SK-N-SH treated with all-trans-retinoic acid at 6 μM for 48 hours (cell line): ENCODE results near the gene ZNF423.

ENCODE experiments used
- ATAC-seq: fragments of 200-7000 bp; cut with Tn5 transposase; 3 replicates; pipeline ENCODE4 v1.9.1; 2020; ENCODE audit warnings: mild to moderate bottlenecking, moderate library complexity
- ARNTL ChIP-seq: fragments of 450-650 bp; formaldehyde crosslinking; IDR thresholded peaks from 2 replicates; pipeline ENCODE4 v1.5.0; 2020; ENCODE audit warnings: low read depth, mild to moderate bottlenecking, moderate library complexity, borderline replicate concordance
- CSDC2 ChIP-seq: fragments of 250-450 bp; sonication (Bioruptor Pico); IDR thresholded peaks from 2 replicates; pipeline ENCODE4 v1.5.0; 2020; ENCODE audit warnings: mild to moderate bottlenecking, moderate library complexity
- CSRNP3 ChIP-seq: fragments of 250-450 bp; sonication (Bioruptor Pico); IDR thresholded peaks from 2 replicates; pipeline ENCODE4 v1.5.1; 2021; ENCODE audit warnings: mild to moderate bottlenecking, moderate library complexity
- ESRRG ChIP-seq: fragments of 250-450 bp; sonication (Bioruptor Pico); IDR thresholded peaks from 2 replicates; pipeline ENCODE4 v1.6.1; 2021; ENCODE audit warnings: mild to moderate bottlenecking
- GLIS3 ChIP-seq: fragments of 250-450 bp; sonication (Bioruptor Pico); IDR thresholded peaks from 2 replicates; pipeline ENCODE4 v1.5.0; 2020; ENCODE audit warnings: mild to moderate bottlenecking, moderate library complexity
- ISL1 ChIP-seq: fragments of 250-450 bp; sonication (Bioruptor Pico); IDR thresholded peaks from 2 replicates; pipeline ENCODE4 v2.1.2; 2022; ENCODE audit warnings: mild to moderate bottlenecking, moderate library complexity
- OSR1 ChIP-seq: fragments of 250-450 bp; sonication (Bioruptor Pico); IDR thresholded peaks from 2 replicates; pipeline ENCODE4 v1.8.0; 2022; ENCODE audit warnings: moderate library complexity, mild to moderate bottlenecking, inconsistent platforms
- PATZ1 ChIP-seq: fragments of 250-450 bp; sonication (Bioruptor Pico); IDR thresholded peaks from 2 replicates; pipeline ENCODE4 v1.8.0; 2020; ENCODE audit warnings: mild to moderate bottlenecking, moderate library complexity, borderline replicate concordance
- POU6F1 ChIP-seq: fragments of 250-450 bp; sonication (Bioruptor Pico); IDR thresholded peaks from 2 replicates; pipeline ENCODE4 v1.8.0; 2021; ENCODE audit warnings: low read depth, mild to moderate bottlenecking, moderate library complexity, borderline replicate concordance
- PPARA ChIP-seq: fragments of 250-450 bp; sonication (Bioruptor Pico); IDR thresholded peaks from 2 replicates; pipeline ENCODE4 v1.5.0; 2020; ENCODE audit warnings: mild to moderate bottlenecking, borderline replicate concordance
- RARB ChIP-seq: fragments of 250-450 bp; sonication (Bioruptor Pico); IDR thresholded peaks from 2 replicates; pipeline ENCODE4 v1.8.0; 2021; ENCODE audit warnings: mild to moderate bottlenecking, moderate library complexity
- TCF4 ChIP-seq: fragments of 250-450 bp; sonication (Bioruptor Pico); IDR thresholded peaks from 2 replicates; pipeline ENCODE4 v1.8.0; 2021; ENCODE audit warnings: mild to moderate bottlenecking, moderate library complexity, borderline replicate concordance
- TOX ChIP-seq: fragments of 250-450 bp; sonication (Bioruptor Pico); IDR thresholded peaks from 2 replicates; pipeline ENCODE4 v1.8.0; 2021; ENCODE audit warnings: mild to moderate bottlenecking, moderate library complexity, borderline replicate concordance
- TSHZ2 ChIP-seq: fragments of 250-450 bp; sonication (Bioruptor Pico); IDR thresholded peaks from 2 replicates; pipeline ENCODE4 v1.5.0; 2020; ENCODE audit warnings: mild to moderate bottlenecking, moderate library complexity
- ZC3H10 ChIP-seq: fragments of 250-450 bp; sonication (Bioruptor Pico); IDR thresholded peaks from 2 replicates; pipeline ENCODE4 v1.5.1; 2021; ENCODE audit warnings: mild to moderate bottlenecking, moderate library complexity
- ZFP3 ChIP-seq: fragments of 250-450 bp; sonication (Bioruptor Pico); IDR thresholded peaks from 2 replicates; pipeline ENCODE4 v1.5.0; 2020; ENCODE audit warnings: mild to moderate bottlenecking, moderate library complexity
- ZFP30 ChIP-seq: fragments of 450-650 bp; formaldehyde crosslinking; IDR thresholded peaks from 2 replicates; pipeline ENCODE4 v1.5.0; 2022; ENCODE audit warnings: mild to moderate bottlenecking, moderate library complexity
- ZNF565 ChIP-seq: fragments of 450-650 bp; formaldehyde crosslinking; conservative IDR thresholded peaks from 2 replicates; pipeline ENCODE4 v1.5.0; 2020; ENCODE audit warnings: low read depth, mild to moderate bottlenecking, moderate library complexity
- ZNF70 ChIP-seq: fragments of 450-650 bp; formaldehyde crosslinking; IDR thresholded peaks from 2 replicates; pipeline ENCODE4 v1.5.0; 2020; ENCODE audit warnings: mild to moderate bottlenecking, moderate library complexity
- ZNF8 ChIP-seq: fragments of 450-650 bp; formaldehyde crosslinking; IDR thresholded peaks from 2 replicates; pipeline ENCODE4 v1.5.0; 2020; ENCODE audit warnings: mild to moderate bottlenecking, moderate library complexity

ZNF423 gene

GRCh38 chr16:49531425-49531824 lies 324.5 kb downstream of the ZNF423 start:
- ATAC-seq = no peak
- TF ChIP-seq OSR1 = no peak
- TF ChIP-seq ZNF565 = no peak
- TF ChIP-seq PPARA = no peak
- TF ChIP-seq ESRRG (CRISPR knock-in tag) = no peak
- TF ChIP-seq ISL1 = no peak
- TF ChIP-seq TSHZ2 (CRISPR knock-in tag) = no peak
- TF ChIP-seq PATZ1 (CRISPR knock-in tag) = no peak
- TF ChIP-seq POU6F1 (CRISPR knock-in tag) = no peak
- TF ChIP-seq ARNTL = no peak
- TF ChIP-seq ZNF8 (CRISPR knock-in tag) = no peak
- no peak for TF ChIP-seq TCF4 (CRISPR knock-in tag)
- no peak for TF ChIP-seq ZFP3 (CRISPR knock-in tag)
- TF ChIP-seq TOX (CRISPR knock-in tag) = no peak
- TF ChIP-seq CSRNP3 (CRISPR knock-in tag) = no peak
- no peak for TF ChIP-seq ZNF70
- TF ChIP-seq ZFP30 (CRISPR knock-in tag) = no peak
- no peak for TF ChIP-seq ZC3H10
- no peak for TF ChIP-seq CSDC2 (CRISPR knock-in tag)
- no peak for TF ChIP-seq GLIS3 (CRISPR knock-in tag)

- ATAC-seq = no peak
- TF ChIP-seq RARB = no peak
- TF ChIP-seq POU6F1 (CRISPR knock-in tag) = no peak
- TF ChIP-seq TCF4 (CRISPR knock-in tag) = no peak
- no peak for TF ChIP-seq PATZ1 (CRISPR knock-in tag)
- no peak for TF ChIP-seq ESRRG (CRISPR knock-in tag)
- no peak for TF ChIP-seq TSHZ2 (CRISPR knock-in tag)
- no peak for TF ChIP-seq TOX (CRISPR knock-in tag)
- TF ChIP-seq, all 23 proteins: peak for 0
Observed at GRCh38 chr16:49530427-49530970, 325.4 kb downstream of the ZNF423 start.
